Measurements from ENCODE around the gene RNU6-8.

The RNU6-8 gene

GRCh38 chr14:32246751-32247150 is 43.7 kb upstream of the RNU6-8 start:
- Histone ChIP-seq H3K9me3 (ENCODE audit: control extremely low read depth in 1 of 5, control insufficient read depth in 4 of 5, insufficient read depth in 2 of 5, low read depth in 1 of 5, low read length in 4 of 5) (no peaks in the 10 kb centered on the region), H3K27me3 (replicated peaks in 2 of 5; ENCODE audit: control insufficient read depth in 4 of 5, insufficient read depth in 5 of 5, low read length in 4 of 5) (no peaks in the 10 kb centered on the region), H3K27ac (ENCODE audit: insufficient read depth in 1 of 2, low read depth in 1 of 2, low read length in 2 of 2, poor library complexity in 1 of 2, severe bottlenecking in 2 of 2) (no peak overlapping the region), H3K4me3 (ENCODE audit: control insufficient read depth in 1 of 7, extremely low read depth in 1 of 7, insufficient read depth in 4 of 7, low read depth in 2 of 7, low read length in 6 of 7) (no peak overlapping the region), H3K4me1 (ENCODE audit: control extremely low read depth in 1 of 4, control insufficient read depth in 4 of 4, insufficient read depth in 4 of 4, low read length in 3 of 4) (no peaks in the 10 kb centered on the region), H3K36me3 (ENCODE audit: control insufficient read depth in 4 of 4, insufficient read depth in 4 of 4, low read length in 3 of 4) (no peaks in the 10 kb centered on the region)
- no peak for DNase-seq
- 100% methylated on average over 5 of the region's 5 CpGs for WGBS (ENCODE audit: insufficient coverage)
- ChIA-PET CTCF (interaction anchor here (1.2 to 1.9 kb wide), 6 partner anchors 8 to 176 kb away, joined by 3 to 8 read pairs (median 5); no protein-coding TSS in a partner anchor), POLR2A (no interaction called here)

GRCh38 chr14:32244404-32244803 is 41.3 kb upstream of the RNU6-8 start:
- ChIA-PET CTCF (interaction anchor here (1.2 to 1.4 kb wide), 2 partner anchors 10 to 171 kb away, joined by 4 to 5 read pairs; no protein-coding TSS in a partner anchor), POLR2A (no interaction called here)
- no peaks in the 10 kb centered on the region for H3K36me3 ChIP-seq (ENCODE audit: control insufficient read depth in 4 of 4, insufficient read depth in 4 of 4, low read length in 3 of 4)
- H3K9me3 ChIP-seq (ENCODE audit: control extremely low read depth in 1 of 5, control insufficient read depth in 4 of 5, insufficient read depth in 2 of 5, low read depth in 1 of 5, low read length in 4 of 5), result peaks cover 0 to 7% (median 3%) of the 10 kb centered on the region in 5 experiments
- no peak overlapping the region for H3K4me3 ChIP-seq (ENCODE audit: control insufficient read depth in 1 of 7, extremely low read depth in 1 of 7, insufficient read depth in 4 of 7, low read depth in 2 of 7, low read length in 6 of 7)
- H3K27me3 ChIP-seq (replicated peaks in 2 of 5; ENCODE audit: control insufficient read depth in 4 of 5, insufficient read depth in 5 of 5, low read length in 4 of 5), result no peaks in the 10 kb centered on the region
- H3K4me1 ChIP-seq (ENCODE audit: control extremely low read depth in 1 of 4, control insufficient read depth in 4 of 4, insufficient read depth in 4 of 4, low read length in 3 of 4), result no peaks in the 10 kb centered on the region
- H3K27ac ChIP-seq (ENCODE audit: insufficient read depth in 1 of 2, low read depth in 1 of 2, low read length in 2 of 2, poor library complexity in 1 of 2, severe bottlenecking in 2 of 2), result no peak overlapping the region
- no peak for DNase-seq

- H3K27me3 ChIP-seq (replicated peaks in 2 of 5; ENCODE audit: control insufficient read depth in 4 of 5, insufficient read depth in 5 of 5, low read length in 4 of 5), result no peaks in the 10 kb centered on the region
- WGBS (ENCODE audit: insufficient coverage), result 0% methylated on average over 1 of the region's 1 CpG
- no peaks in the 10 kb centered on the region for H3K9me3 ChIP-seq (ENCODE audit: control extremely low read depth in 1 of 5, control insufficient read depth in 4 of 5, insufficient read depth in 2 of 5, low read depth in 1 of 5, low read length in 4 of 5)
- peak; percentile 26 to 43 (median 34) for DNase-seq
- ChIA-PET CTCF (interaction anchor here (0.6 to 1.7 kb wide), 2 partner anchors 9 to 20 kb away, joined by 3 to 6 read pairs; no protein-coding TSS in a partner anchor), POLR2A (no interaction called here)
- H3K4me3 ChIP-seq (ENCODE audit: control insufficient read depth in 1 of 7, extremely low read depth in 1 of 7, insufficient read depth in 4 of 7, low read depth in 2 of 7, low read length in 6 of 7), result no peak overlapping the region
- H3K4me1 ChIP-seq (ENCODE audit: control extremely low read depth in 1 of 4, control insufficient read depth in 4 of 4, insufficient read depth in 4 of 4, low read length in 3 of 4), result peaks cover 0 to 1% (median 0%) of the 10 kb centered on the region in 4 experiments
- H3K36me3 ChIP-seq (ENCODE audit: control insufficient read depth in 4 of 4, insufficient read depth in 4 of 4, low read length in 3 of 4), result no peaks in the 10 kb centered on the region
- no peak overlapping the region for H3K27ac ChIP-seq (ENCODE audit: insufficient read depth in 1 of 2, low read depth in 1 of 2, low read length in 2 of 2, poor library complexity in 1 of 2, severe bottlenecking in 2 of 2)
Observed at GRCh38 chr14:32233260-32233659, 30.2 kb upstream of the RNU6-8 start.

GRCh38 chr14:32232481-32232880 is 29.4 kb upstream of the RNU6-8 start:
- CTCF ChIA-PET, result interaction anchor here (1.1 to 1.7 kb wide), 2 partner anchors 8 to 22 kb away, joined by 3 to 6 read pairs; no protein-coding TSS in a partner anchor
- DNase-seq, result no peak
- 100% methylated on average over 1 of the region's 1 CpG for WGBS (ENCODE audit: insufficient coverage)
- Histone ChIP-seq H3K9me3 (ENCODE audit: control extremely low read depth in 1 of 5, control insufficient read depth in 4 of 5, insufficient read depth in 2 of 5, low read depth in 1 of 5, low read length in 4 of 5) (no peaks in the 10 kb centered on the region), H3K27me3 (replicated peaks in 2 of 5; ENCODE audit: control insufficient read depth in 4 of 5, insufficient read depth in 5 of 5, low read length in 4 of 5) (no peaks in the 10 kb centered on the region), H3K36me3 (ENCODE audit: control insufficient read depth in 4 of 4, insufficient read depth in 4 of 4, low read length in 3 of 4) (no peaks in the 10 kb centered on the region), H3K27ac (ENCODE audit: insufficient read depth in 1 of 2, low read depth in 1 of 2, low read length in 2 of 2, poor library complexity in 1 of 2, severe bottlenecking in 2 of 2) (no peak overlapping the region), H3K4me3 (ENCODE audit: control insufficient read depth in 1 of 7, extremely low read depth in 1 of 7, insufficient read depth in 4 of 7, low read depth in 2 of 7, low read length in 6 of 7) (no peak overlapping the region), H3K4me1 (ENCODE audit: control extremely low read depth in 1 of 4, control insufficient read depth in 4 of 4, insufficient read depth in 4 of 4, low read length in 3 of 4) (peaks cover 0 to 1% (median 0%) of the 10 kb centered on the region in 4 experiments)
- POLR2A ChIA-PET, result no interaction called here

- H3K27me3 ChIP-seq (replicated peaks in 2 of 5; ENCODE audit: control insufficient read depth in 4 of 5, insufficient read depth in 5 of 5, low read length in 4 of 5), result no peaks in the 10 kb centered on the region
- H3K36me3 ChIP-seq (ENCODE audit: control insufficient read depth in 4 of 4, insufficient read depth in 4 of 4, low read length in 3 of 4), result no peaks in the 10 kb centered on the region
- ChIA-PET CTCF (no interaction called here), POLR2A (no interaction called here)
- DNase-seq, result no peak
- H3K4me1 ChIP-seq (ENCODE audit: control extremely low read depth in 1 of 4, control insufficient read depth in 4 of 4, insufficient read depth in 4 of 4, low read length in 3 of 4), result peaks cover 0 to 1% (median 0%) of the 10 kb centered on the region in 4 experiments
- H3K27ac ChIP-seq (ENCODE audit: insufficient read depth in 1 of 2, low read depth in 1 of 2, low read length in 2 of 2, poor library complexity in 1 of 2, severe bottlenecking in 2 of 2), result no peak overlapping the region
- H3K9me3 ChIP-seq (ENCODE audit: control extremely low read depth in 1 of 5, control insufficient read depth in 4 of 5, insufficient read depth in 2 of 5, low read depth in 1 of 5, low read length in 4 of 5), result no peaks in the 10 kb centered on the region
- no peak overlapping the region for H3K4me3 ChIP-seq (ENCODE audit: control insufficient read depth in 1 of 7, extremely low read depth in 1 of 7, insufficient read depth in 4 of 7, low read depth in 2 of 7, low read length in 6 of 7)
- WGBS (ENCODE audit: insufficient coverage), result 94% methylated on average over 2 of the region's 2 CpGs
Observed at GRCh38 chr14:32230695-32231280, 27.7 kb upstream of the RNU6-8 start.

GRCh38 chr14:32230181-32230580 is 27.1 kb upstream of the RNU6-8 start:
- H3K27me3 ChIP-seq (replicated peaks in 2 of 5; ENCODE audit: control insufficient read depth in 4 of 5, insufficient read depth in 5 of 5, low read length in 4 of 5), result no peaks in the 10 kb centered on the region
- ChIA-PET CTCF (no interaction called here), POLR2A (no interaction called here)
- H3K36me3 ChIP-seq (ENCODE audit: control insufficient read depth in 4 of 4, insufficient read depth in 4 of 4, low read length in 3 of 4), result no peaks in the 10 kb centered on the region
- no peak overlapping the region for H3K27ac ChIP-seq (ENCODE audit: insufficient read depth in 1 of 2, low read depth in 1 of 2, low read length in 2 of 2, poor library complexity in 1 of 2, severe bottlenecking in 2 of 2)
- no peak overlapping the region for H3K4me3 ChIP-seq (ENCODE audit: control insufficient read depth in 1 of 7, extremely low read depth in 1 of 7, insufficient read depth in 4 of 7, low read depth in 2 of 7, low read length in 6 of 7)
- no peaks in the 10 kb centered on the region for H3K9me3 ChIP-seq (ENCODE audit: control extremely low read depth in 1 of 5, control insufficient read depth in 4 of 5, insufficient read depth in 2 of 5, low read depth in 1 of 5, low read length in 4 of 5)
- DNase-seq, result no peak
- peaks cover 0 to 1% (median 0%) of the 10 kb centered on the region in 4 experiments for H3K4me1 ChIP-seq (ENCODE audit: control extremely low read depth in 1 of 4, control insufficient read depth in 4 of 4, insufficient read depth in 4 of 4, low read length in 3 of 4)
- WGBS (ENCODE audit: insufficient coverage), result 72% methylated on average over 2 of the region's 3 CpGs

GRCh38 chr14:32226056-32226455 is 23.0 kb upstream of the RNU6-8 start:
- CTCF ChIA-PET, result no interaction called here
- H3K27ac ChIP-seq (ENCODE audit: insufficient read depth in 1 of 2, low read depth in 1 of 2, low read length in 2 of 2, poor library complexity in 1 of 2, severe bottlenecking in 2 of 2), result no peak overlapping the region
- H3K4me1 ChIP-seq (ENCODE audit: control extremely low read depth in 1 of 4, control insufficient read depth in 4 of 4, insufficient read depth in 4 of 4, low read length in 3 of 4), result peaks cover 0 to 3% (median 0%) of the 10 kb centered on the region in 4 experiments
- H3K4me3 ChIP-seq (ENCODE audit: control insufficient read depth in 1 of 7, extremely low read depth in 1 of 7, insufficient read depth in 4 of 7, low read depth in 2 of 7, low read length in 6 of 7), result no peak overlapping the region
- no peaks in the 10 kb centered on the region for H3K27me3 ChIP-seq (replicated peaks in 2 of 5; ENCODE audit: control insufficient read depth in 4 of 5, insufficient read depth in 5 of 5, low read length in 4 of 5)
- no peaks in the 10 kb centered on the region for H3K36me3 ChIP-seq (ENCODE audit: control insufficient read depth in 4 of 4, insufficient read depth in 4 of 4, low read length in 3 of 4)
- no peaks in the 10 kb centered on the region for H3K9me3 ChIP-seq (ENCODE audit: control extremely low read depth in 1 of 5, control insufficient read depth in 4 of 5, insufficient read depth in 2 of 5, low read depth in 1 of 5, low read length in 4 of 5)
- POLR2A ChIA-PET, result no interaction called here
- DNase-seq, result no peak
- WGBS (ENCODE audit: insufficient coverage), result 100% methylated on average over 1 of the region's 1 CpG

All from common myeloid progenitor, CD34-positive (primary cell).